Nephron (organoid): ENCODE data around the gene PPP1R14C.
"Not testable (repeated sequence)": the region's sequence is repeated elsewhere in the genome, so short reads cannot be mapped to it uniquely, and the experiment has no call there.

Experiments used
- H3K27ac Mint-ChIP-seq, 3 experiments: 2 replicates each; pipeline ENCODE4 v1.8.0; 2020; ENCODE audit warnings: mixed read lengths in 3 of 3, mild to moderate bottlenecking in 2 of 3, moderate library complexity in 1 of 3
- H3K27me3 Mint-ChIP-seq: 2 replicates; pipeline ENCODE4 v1.8.0; 2021; ENCODE audit warnings: low read depth, mild to moderate bottlenecking, moderate library complexity, mixed read lengths
- H3K36me3 Mint-ChIP-seq: 2 replicates; pipeline ENCODE4 v1.8.0; 2020; ENCODE audit warnings: low read depth, mixed read lengths
- H3K4me1 Mint-ChIP-seq: 2 replicates; pipeline ENCODE4 v1.8.0; 2020; ENCODE audit warnings: mixed read lengths
- H3K4me3 Mint-ChIP-seq, 3 experiments: 2 replicates each; pipeline ENCODE4 v1.8.0; 2020; ENCODE audit warnings: mild to moderate bottlenecking in 3 of 3, mixed read lengths in 3 of 3, moderate library complexity in 2 of 3
- H3K9me3 Mint-ChIP-seq: 2 replicates; pipeline ENCODE4 v1.8.0; 2020; ENCODE audit warnings: mixed read lengths
- CTCF ChIP-seq, 3 experiments: fragments of 200-600 bp; sonication (generic); IDR thresholded peaks; one replicate each; pipeline ENCODE4 v1.5.0; 2021; ENCODE audit warnings: antibody characterized with exemption in 3 of 3; ENCODE audit not compliant: unreplicated experiment in 3 of 3

PPP1R14C gene

GRCh38 chr6:150129616-150130505 is 13.0 kb upstream of the PPP1R14C start:
- no peak for TF ChIP-seq CTCF (IDR thresholded peaks at IDR 0.05; ENCODE audit: unreplicated experiment in 3 of 3)
- Mint-ChIP-seq H3K27me3 (peaks cover 12% of the 10 kb centered on the region), H3K27ac (no peak overlapping the region), H3K4me1 (no peaks in the 10 kb centered on the region), H3K4me3 (no peak overlapping the region), H3K9me3 (peaks cover 2% of the 10 kb centered on the region), H3K36me3 (no peaks in the 10 kb centered on the region)

- H3K4me1 Mint-ChIP-seq = no peaks in the 10 kb centered on the region
- H3K4me3 Mint-ChIP-seq = no peak overlapping the region
- peaks cover 40% of the 10 kb centered on the region for H3K27me3 Mint-ChIP-seq
- no peaks in the 10 kb centered on the region for H3K36me3 Mint-ChIP-seq
- peaks cover 2% of the 10 kb centered on the region for H3K9me3 Mint-ChIP-seq
- no peak overlapping the region for H3K27ac Mint-ChIP-seq
- TF ChIP-seq CTCF (IDR thresholded peaks at IDR 0.05; ENCODE audit: unreplicated experiment in 3 of 3) = no peak
These were observed 9.2 kb upstream of the PPP1R14C start for GRCh38 chr6:150133686-150134085.

- Mint-ChIP-seq H3K4me1 (no peaks in the 10 kb centered on the region), H3K36me3 (no peaks in the 10 kb centered on the region), H3K9me3 (peaks cover 2% of the 10 kb centered on the region), H3K4me3 (no peak overlapping the region), H3K27me3 (peaks cover 43% of the 10 kb centered on the region), H3K27ac (no peak overlapping the region)
- no peak for TF ChIP-seq CTCF (IDR thresholded peaks at IDR 0.05; ENCODE audit: unreplicated experiment in 3 of 3)
These were observed 8.4 kb upstream of the PPP1R14C start for GRCh38 chr6:150134280-150134920.

- H3K36me3 Mint-ChIP-seq, H3K4me1 Mint-ChIP-seq, H3K27ac Mint-ChIP-seq, H3K4me3 Mint-ChIP-seq, H3K9me3 Mint-ChIP-seq: not testable (repeated sequence)
- H3K27me3 Mint-ChIP-seq = peaks cover 67% of the 10 kb centered on the region
These were observed 5.1 kb upstream of the PPP1R14C start for GRCh38 chr6:150137711-150138110.

- Mint-ChIP-seq H3K27ac (no peak overlapping the region), H3K9me3 (no peaks in the 10 kb centered on the region), H3K27me3 (peaks cover 69% of the 10 kb centered on the region), H3K4me3 (no peak overlapping the region), H3K36me3 (no peaks in the 10 kb centered on the region), H3K4me1 (peaks cover 6% of the 10 kb centered on the region)
- TF ChIP-seq CTCF (IDR thresholded peaks at IDR 0.05; ENCODE audit: unreplicated experiment in 3 of 3) = no peak
These were observed 4.2 kb upstream of the PPP1R14C start for GRCh38 chr6:150138638-150139037.

GRCh38 chr6:150139533-150139932 is 3.3 kb upstream of the PPP1R14C start:
- H3K36me3 Mint-ChIP-seq = no peaks in the 10 kb centered on the region

More at GRCh38 chr6:150139533-150139932, 3.3 kb upstream of the PPP1R14C start:
- TF ChIP-seq CTCF (IDR thresholded peaks at IDR 0.05; ENCODE audit: unreplicated experiment in 3 of 3) = no peak
- Mint-ChIP-seq H3K4me3 (no peak overlapping the region), H3K27ac (no peak overlapping the region), H3K27me3 (peaks cover 78% of the 10 kb centered on the region), H3K9me3 (no peaks in the 10 kb centered on the region), H3K4me1 (peaks cover 15% of the 10 kb centered on the region)
